ENCODE measurements around the gene XPO6. TPM values are rescaled to one million over a fixed set of nuclear protein-coding genes. Genes with fewer than 3 reads are reported as not detected.

Gene XPO6
- total RNA-seq, 4 donors from 2014 or later = 69.0 to 90.8 (median 76.0) TPM

DNA sequence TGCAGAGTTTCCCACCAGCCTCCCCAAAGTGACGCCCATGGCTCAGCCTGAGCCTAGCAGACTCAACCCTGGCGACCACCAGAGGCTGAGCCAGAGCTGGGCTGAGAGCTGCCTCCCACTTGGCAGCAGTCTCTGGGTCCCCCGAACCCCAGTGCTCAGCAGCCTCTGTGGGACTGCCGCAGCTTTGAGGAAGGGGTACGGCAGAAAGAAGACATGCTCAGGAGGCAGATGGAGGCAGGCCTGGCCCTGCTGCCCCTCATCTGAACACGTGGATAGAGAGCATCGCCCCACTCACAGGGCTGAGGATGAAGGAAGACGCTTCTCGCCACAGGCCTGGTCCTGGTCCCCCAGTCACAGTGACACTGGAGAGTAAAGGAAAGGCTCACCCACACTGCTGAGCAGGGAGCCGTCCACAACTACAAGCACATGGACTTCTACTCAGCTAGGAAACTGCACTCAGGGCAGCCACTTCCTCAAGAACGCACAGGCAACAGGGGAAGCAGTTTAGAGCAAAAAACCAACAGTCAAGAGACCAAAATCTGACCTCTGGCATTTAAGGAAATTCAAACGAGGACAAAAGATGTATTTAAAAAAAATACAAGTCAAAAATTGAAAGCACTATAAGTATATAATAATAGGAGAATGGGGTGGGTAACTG lies 103.0 kb downstream of the XPO6 start:
- WGBS, 2 donors = 46 to 59% methylated on average over 2 to 3 of the region's 12 CpGs
- intact Hi-C loops (cut with DNase I) = no loop called here
- Histone ChIP-seq H3K27ac (no peak overlapping the region), H3K36me3 (peaks cover 20 to 93% (median 48%) of the 10 kb centered on the region in 3 donors), H3K9me3 (no peaks in the 10 kb centered on the region), H3K4me3 (no peak overlapping the region), H3K27me3 (no peaks in the 10 kb centered on the region), H3K4me1 (peaks cover 5 to 39% (median 9%) of the 10 kb centered on the region in 3 donors)
- no peak for DNase-seq
- TF ChIP-seq POLR2A (IDR thresholded peaks at IDR 0.05) = no peak
- TF ChIP-seq, protein P1, sequence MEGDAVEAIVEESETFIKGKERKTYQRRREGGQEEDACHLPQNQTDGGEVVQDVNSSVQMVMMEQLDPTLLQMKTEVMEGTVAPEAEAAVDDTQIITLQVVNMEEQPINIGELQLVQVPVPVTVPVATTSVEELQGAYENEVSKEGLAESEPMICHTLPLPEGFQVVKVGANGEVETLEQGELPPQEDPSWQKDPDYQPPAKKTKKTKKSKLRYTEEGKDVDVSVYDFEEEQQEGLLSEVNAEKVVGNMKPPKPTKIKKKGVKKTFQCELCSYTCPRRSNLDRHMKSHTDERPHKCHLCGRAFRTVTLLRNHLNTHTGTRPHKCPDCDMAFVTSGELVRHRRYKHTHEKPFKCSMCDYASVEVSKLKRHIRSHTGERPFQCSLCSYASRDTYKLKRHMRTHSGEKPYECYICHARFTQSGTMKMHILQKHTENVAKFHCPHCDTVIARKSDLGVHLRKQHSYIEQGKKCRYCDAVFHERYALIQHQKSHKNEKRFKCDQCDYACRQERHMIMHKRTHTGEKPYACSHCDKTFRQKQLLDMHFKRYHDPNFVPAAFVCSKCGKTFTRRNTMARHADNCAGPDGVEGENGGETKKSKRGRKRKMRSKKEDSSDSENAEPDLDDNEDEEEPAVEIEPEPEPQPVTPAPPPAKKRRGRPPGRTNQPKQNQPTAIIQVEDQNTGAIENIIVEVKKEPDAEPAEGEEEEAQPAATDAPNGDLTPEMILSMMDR (IDR thresholded peaks at IDR 0.05) = no peak

DNA sequence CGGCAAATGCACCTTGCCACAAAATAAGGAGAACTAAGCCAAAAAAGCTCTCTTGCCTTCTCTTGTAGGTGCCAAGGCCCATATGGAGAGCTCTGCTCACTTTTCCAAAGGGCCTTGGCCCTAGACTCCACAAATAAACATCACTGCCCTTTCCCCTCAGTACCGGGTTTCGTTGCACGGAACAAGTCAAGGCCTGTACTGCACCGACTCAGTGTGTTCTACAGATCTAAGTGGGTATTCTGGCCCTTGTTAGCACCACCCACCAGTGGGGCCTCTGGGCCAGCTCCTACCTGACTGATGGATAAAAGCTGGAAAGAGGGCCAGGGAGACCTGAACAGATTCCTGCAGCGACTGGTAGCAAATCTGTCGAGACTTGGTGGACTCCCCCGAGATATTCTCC lies 104.5 kb downstream of the XPO6 start:
- intact Hi-C loops (cut with DNase I) = no loop called here
- Histone ChIP-seq H3K27me3 (no peaks in the 10 kb centered on the region), H3K9me3 (no peaks in the 10 kb centered on the region), H3K27ac (peak overlapping the region in 3 of 4 donors; percentile 17 to 67 (median 54)), H3K4me3 (no peak overlapping the region), H3K36me3 (peaks cover 20 to 93% (median 56%) of the 10 kb centered on the region in 3 donors), H3K4me1 (peaks cover 5 to 54% (median 9%) of the 10 kb centered on the region in 3 donors)
- DNase-seq = no peak
- TF ChIP-seq POLR2A (IDR thresholded peaks at IDR 0.05) = no peak
- TF ChIP-seq, protein P1 (IDR thresholded peaks at IDR 0.05) = no peak
- 43 to 48% methylated on average over 6 to 8 of the region's 8 CpGs for WGBS, 2 donors

DNA sequence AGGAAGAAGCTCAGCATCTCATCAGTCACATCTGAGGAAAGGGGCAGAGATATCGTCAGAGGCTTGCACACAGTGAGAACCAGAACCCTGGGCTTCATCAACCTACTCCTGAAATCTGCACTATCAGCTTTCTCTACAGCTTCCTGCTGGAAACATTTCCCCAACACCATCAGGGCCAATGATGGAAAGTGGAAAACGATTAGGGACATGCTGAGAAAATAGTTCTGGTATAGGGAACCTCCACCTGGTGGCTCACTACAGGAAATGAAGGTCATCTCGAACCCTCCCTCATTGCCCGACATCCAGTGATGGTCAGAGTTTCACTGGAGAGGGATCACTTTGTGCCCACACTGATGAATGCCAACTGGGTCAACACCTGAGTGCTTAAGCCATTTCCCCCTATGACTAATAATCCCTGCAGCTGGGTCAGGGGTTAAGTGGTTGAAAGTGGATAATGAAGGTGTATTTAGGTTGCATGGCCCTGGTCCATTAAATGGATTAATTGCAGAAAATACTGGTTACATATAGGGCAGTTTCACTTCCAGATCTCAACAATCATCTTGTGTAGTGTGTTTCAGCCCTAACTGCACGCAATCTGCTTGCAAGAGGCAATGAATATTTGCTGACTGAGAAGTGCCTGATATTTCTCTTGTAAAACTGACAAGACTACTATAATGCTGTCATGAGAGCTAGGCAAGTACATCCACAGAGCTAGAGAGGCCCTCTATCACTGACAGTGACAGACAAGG lies 105.1 kb downstream of the XPO6 start:
- H3K9me3 ChIP-seq = no peaks in the 10 kb centered on the region

DNA sequence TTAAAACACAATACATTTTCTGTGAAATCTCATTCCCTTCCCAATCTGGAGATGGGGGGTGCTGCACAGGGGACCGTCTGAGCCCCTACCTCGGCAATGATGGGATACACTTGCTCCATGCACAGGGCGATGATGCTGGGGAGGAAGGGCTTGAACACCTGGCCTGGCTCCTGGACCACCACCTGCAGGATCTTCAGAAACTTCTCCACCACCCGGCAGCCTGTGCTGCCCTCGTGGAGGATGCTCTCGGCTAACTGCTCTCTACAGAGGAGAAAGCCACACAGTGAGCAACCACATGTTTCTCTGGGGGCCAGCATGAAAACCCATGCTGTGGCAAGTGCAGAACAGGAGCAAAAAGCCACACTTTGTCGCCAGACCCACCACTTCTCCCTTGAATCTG lies 105.8 kb downstream of the XPO6 start:
- intact Hi-C loops (cut with DNase I) = no loop called here
- H3K27ac ChIP-seq = peak overlapping the region in 1 of 4 donors; percentile 67
- H3K9me3 ChIP-seq = no peaks in the 10 kb centered on the region
- WGBS, 2 donors = 92 to 95% methylated on average over 4 to 6 of the region's 7 CpGs
- no peak overlapping the region for H3K4me3 ChIP-seq
- H3K27me3 ChIP-seq = no peaks in the 10 kb centered on the region
- no peak for DNase-seq
- H3K36me3 ChIP-seq = peaks cover 19 to 93% (median 59%) of the 10 kb centered on the region in 3 donors
- peaks cover 5 to 56% (median 9%) of the 10 kb centered on the region in 3 donors for H3K4me1 ChIP-seq
- no peak for TF ChIP-seq POLR2A (IDR thresholded peaks at IDR 0.05)
- TF ChIP-seq, protein P1 (IDR thresholded peaks at IDR 0.05) = no peak

More for the DNA sequence above, 105.1 kb downstream of the XPO6 start:
- H3K36me3 ChIP-seq = peaks cover 18 to 93% (median 53%) of the 10 kb centered on the region in 3 donors
- intact Hi-C loops (cut with DNase I) = no loop called here
- no peak overlapping the region for H3K4me3 ChIP-seq
- TF ChIP-seq, protein P1 (IDR thresholded peaks at IDR 0.05) = no peak
- TF ChIP-seq POLR2A (IDR thresholded peaks at IDR 0.05) = no peak
- peaks cover 5 to 56% (median 9%) of the 10 kb centered on the region in 3 donors for H3K4me1 ChIP-seq
- H3K27ac ChIP-seq = peak overlapping the region in 3 of 4 donors; percentile 17 to 67 (median 54)
- WGBS, 2 donors = 69 to 70% methylated on average over 4 to 5 of the region's 5 CpGs
- DNase-seq = no peak
- no peaks in the 10 kb centered on the region for H3K27me3 ChIP-seq

DNA sequence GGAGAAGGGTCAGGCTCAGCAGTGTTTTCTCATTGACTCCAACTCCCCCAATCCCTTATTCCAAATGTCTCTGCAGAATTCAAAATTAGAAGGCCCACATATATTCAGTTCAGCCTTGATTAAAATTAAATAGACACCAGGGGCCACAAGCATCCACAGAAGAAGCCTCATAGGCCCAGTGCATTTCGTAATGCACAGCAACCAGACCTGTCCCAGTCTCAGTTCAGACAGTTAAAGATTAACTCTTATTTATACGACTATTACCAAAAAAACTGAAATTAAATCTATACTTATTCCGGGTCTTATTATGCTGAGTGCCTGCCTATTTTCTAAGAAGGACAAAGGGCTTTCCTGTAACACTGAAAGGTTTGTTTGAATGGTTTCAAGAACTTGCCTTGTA lies 106.5 kb downstream of the XPO6 start:
- intact Hi-C loops (cut with DNase I) = no loop called here
- H3K9me3 ChIP-seq = no peaks in the 10 kb centered on the region
- 75 to 84% methylated on average over 3 of the region's 3 CpGs for WGBS, 2 donors
- H3K36me3 ChIP-seq = peaks cover 25 to 93% (median 65%) of the 10 kb centered on the region in 3 donors
- no peaks in the 10 kb centered on the region for H3K27me3 ChIP-seq
- no peak overlapping the region for H3K4me3 ChIP-seq
- no peak overlapping the region for H3K27ac ChIP-seq
- peaks cover 5 to 58% (median 9%) of the 10 kb centered on the region in 3 donors for H3K4me1 ChIP-seq
- DNase-seq = no peak
- TF ChIP-seq, protein P1 (IDR thresholded peaks at IDR 0.05) = no peak
- TF ChIP-seq POLR2A (IDR thresholded peaks at IDR 0.05) = no peak
